A673 (cell line): ENCODE measurements around the gene LCLAT1. TPM values are rescaled to one million over a fixed set of nuclear protein-coding genes. Genes with fewer than 3 reads are reported as not detected.

Experiments
- BruUV-seq: library from RNA; stranded (reverse); fragments of 400-500 nt; replicated peaks from 2 replicates; lab custom pipeline; 2021; lab: Mats Ljungman, UMichigan
- CTCF ChIA-PET: fragments of 300-600 bp; sonication (Branson Sonifier 250); formaldehyde crosslinking; loops from one replicate; lab custom pipeline; 2022; ENCODE audit warnings: antibody characterized with exemption; lab: Charles Lee
- POLR2A ChIA-PET: fragments of 300-600 bp; sonication (Branson Sonifier 250); formaldehyde crosslinking; loops from one replicate; lab custom pipeline; 2022; ENCODE audit warnings: antibody characterized with exemption; ENCODE audit not compliant: low non-redundant PET; lab: Charles Lee
- DNase-seq: peaks from one replicate; pipeline ENCODE4 v3.0.0-alpha.2; 2015; ENCODE audit warnings: low spot score
- H3K27ac ChIP-seq: fragments of 200-600 bp; sonication (generic); 2 replicates; pipeline ENCODE4 v1.5.1; 2016; ENCODE audit warnings: mixed run types, low read depth, mild to moderate bottlenecking, mixed read lengths, antibody characterized with exemption, low read length; ENCODE audit not compliant: poor library complexity, severe bottlenecking
- H3K27me3 ChIP-seq: fragments of 200-600 bp; sonication (generic); replicated peaks from 2 replicates; pipeline ENCODE4 v1.6.1; 2017; ENCODE audit warnings: mixed run types, low read depth, mild to moderate bottlenecking, mixed read lengths, antibody characterized with exemption, low read length; ENCODE audit not compliant: insufficient read depth, poor library complexity
- H3K36me3 ChIP-seq: fragments of 200-600 bp; sonication (generic); 2 replicates; pipeline ENCODE4 v1.6.1; 2016; ENCODE audit warnings: mixed run types, mild to moderate bottlenecking, mixed read lengths, antibody characterized with exemption, low read length; ENCODE audit not compliant: insufficient read depth, poor library complexity, severe bottlenecking
- H3K4me1 ChIP-seq: fragments of 200-600 bp; sonication (generic); 2 replicates; pipeline ENCODE4 v1.6.1; 2017; ENCODE audit warnings: mixed run types, mild to moderate bottlenecking, mixed read lengths, antibody characterized with exemption, low read length; ENCODE audit not compliant: insufficient read depth, poor library complexity, severe bottlenecking
- H3K4me3 ChIP-seq: fragments of 200-600 bp; sonication (generic); 2 replicates; pipeline ENCODE4 v1.5.1; 2016; ENCODE audit warnings: low read depth, mixed run types, mild to moderate bottlenecking, mixed read lengths, low read length; ENCODE audit not compliant: poor library complexity, severe bottlenecking
- H3K9me3 ChIP-seq: fragments of 200-600 bp; sonication (generic); 2 replicates; pipeline ENCODE4 v1.6.1; 2016; ENCODE audit warnings: mixed run types, low read depth, mild to moderate bottlenecking, mixed read lengths, antibody characterized with exemption, low read length; ENCODE audit not compliant: poor library complexity, severe bottlenecking
- CTCF ChIP-seq: fragments of 300-800, 200-600 bp; sonication (generic); conservative IDR thresholded peaks from 2 replicates; pipeline ENCODE4 v1.5.1; 2017; ENCODE audit warnings: low read depth, mild to moderate bottlenecking, antibody characterized with exemption, low read length, moderate library complexity, mixed read lengths
- EZH2 ChIP-seq: fragments of 200-600 bp; sonication (generic); IDR thresholded peaks from 2 replicates; pipeline ENCODE4 v1.6.1; 2017; ENCODE audit warnings: borderline replicate concordance, low read depth, mild to moderate bottlenecking, mixed read lengths, antibody characterized with exemption, low read length; ENCODE audit not compliant: poor library complexity, severe bottlenecking
- intact Hi-C: fragments of 100-400 bp; cut with micrococcal nuclease; formaldehyde crosslinking; loops from one replicate; pipeline ENCODE4 v1.10.0; 2022; ENCODE audit not compliant: unreplicated experiment
- total RNA-seq: library from RNA; stranded (reverse); gene quantifications from 2 replicates; pipeline ENCODE4 v1.2.3, GENCODE V29; 2021

Gene LCLAT1
- total RNA-seq, 1 experiment from 2014 or later: 35.3 TPM

GRCh38 chr2:30626397-30626796 lies 179.4 kb downstream of the LCLAT1 start:
- TF ChIP-seq EZH2: no peak
- no peak for TF ChIP-seq CTCF
- no TSS peak for BruUV-seq

GRCh38 chr2:30627151-30627550 lies 180.1 kb downstream of the LCLAT1 start:
- Histone ChIP-seq H3K9me3 (no peaks in the 10 kb centered on the region), H3K36me3 (no peaks in the 10 kb centered on the region), H3K27ac (no peak overlapping the region), H3K27me3 (no peaks in the 10 kb centered on the region), H3K4me1 (no peaks in the 10 kb centered on the region), H3K4me3 (no peak overlapping the region)
- POLR2A ChIA-PET: no interaction called here
- TF ChIP-seq EZH2 (no peak), CTCF (no peak)
- no peak for DNase-seq
- intact Hi-C loops: no loop called here
- CTCF ChIA-PET: no interaction called here
- no TSS peak for BruUV-seq

More at GRCh38 chr2:30626397-30626796, 179.4 kb downstream of the LCLAT1 start:
- no peaks in the 10 kb centered on the region for H3K9me3 ChIP-seq
- ChIA-PET POLR2A (no interaction called here), CTCF (no interaction called here)
- H3K27me3 ChIP-seq: no peaks in the 10 kb centered on the region
- H3K27ac ChIP-seq: no peak overlapping the region
- intact Hi-C loops: no loop called here
- DNase-seq: no peak
- no peaks in the 10 kb centered on the region for H3K36me3 ChIP-seq
- no peaks in the 10 kb centered on the region for H3K4me1 ChIP-seq
- no peak overlapping the region for H3K4me3 ChIP-seq

- no peaks in the 10 kb centered on the region for H3K27me3 ChIP-seq
- no TSS peak for BruUV-seq
- ChIA-PET POLR2A (no interaction called here), CTCF (no interaction called here)
- H3K36me3 ChIP-seq: no peaks in the 10 kb centered on the region
- no peak overlapping the region for H3K4me3 ChIP-seq
- TF ChIP-seq CTCF: no peak
- TF ChIP-seq EZH2: no peak
- H3K9me3 ChIP-seq: no peaks in the 10 kb centered on the region
- H3K27ac ChIP-seq: no peak overlapping the region
- DNase-seq: no peak
- intact Hi-C loops: no loop called here
- no peaks in the 10 kb centered on the region for H3K4me1 ChIP-seq
Observed at GRCh38 chr2:30628341-30628740, 181.3 kb downstream of the LCLAT1 start.
